ENCODE measurements around the gene PCBD2. TPM values are rescaled to one million over a fixed set of nuclear protein-coding genes. Genes with fewer than 3 reads are reported as not detected.

Gene PCBD2
- total RNA-seq, 1 experiment from 2014 or later = 7.0 TPM

GRCh38 chr5:134944630-134945029 is 39.7 kb downstream of the PCBD2 start:
- no peaks in the 10 kb centered on the region; the same call in 1 of the 2 replicates for H3K36me3 ChIP-seq (ENCODE audit: low read depth, low read length)
- no peaks in the 10 kb centered on the region for H4K20me1 ChIP-seq (ENCODE audit: low read length)
- no peak overlapping the region for H2AFZ ChIP-seq (ENCODE audit: low read length)
- no peak overlapping the region for H3K9ac ChIP-seq (ENCODE audit: low read length)
- intact Hi-C loops (cut with micrococcal nuclease) = no loop called here
- ATAC-seq = no peak
- no peaks in the 10 kb centered on the region for H3K9me3 ChIP-seq (ENCODE audit: low read length)
- no peaks in the 10 kb centered on the region for H3K9me2 ChIP-seq (replicated peaks; ENCODE audit: low read length)
- DNase-seq = no peak
- no peaks in the 10 kb centered on the region for H3K79me2 ChIP-seq (ENCODE audit: low read length)
- CTCF ChIA-PET = no interaction called here
- H3K4me1 ChIP-seq (ENCODE audit: insufficient read depth, low read length) = no peaks in the 10 kb centered on the region; the same call in 1 of the 2 replicates
- no TSS peak for BruUV-seq (replicated peaks)
- H3K27ac ChIP-seq (ENCODE audit: low read length) = no peak overlapping the region
- POLR2A ChIA-PET (ENCODE audit: unreplicated experiment) = no interaction called here
- H3K4me3 ChIP-seq (ENCODE audit: low read length) = no peak overlapping the region
- no peak overlapping the region for H3K4me2 ChIP-seq (ENCODE audit: low read length)
- TF ChIP-seq EZH2 (IDR thresholded peaks at IDR 0.05; ENCODE audit: low read length, unreplicated experiment) (no peak), EZH2phosphoT487 (IDR thresholded peaks at IDR 0.05; ENCODE audit: borderline replicate concordance, low read length) (no peak)
- TF ChIP-seq, protein P1, sequence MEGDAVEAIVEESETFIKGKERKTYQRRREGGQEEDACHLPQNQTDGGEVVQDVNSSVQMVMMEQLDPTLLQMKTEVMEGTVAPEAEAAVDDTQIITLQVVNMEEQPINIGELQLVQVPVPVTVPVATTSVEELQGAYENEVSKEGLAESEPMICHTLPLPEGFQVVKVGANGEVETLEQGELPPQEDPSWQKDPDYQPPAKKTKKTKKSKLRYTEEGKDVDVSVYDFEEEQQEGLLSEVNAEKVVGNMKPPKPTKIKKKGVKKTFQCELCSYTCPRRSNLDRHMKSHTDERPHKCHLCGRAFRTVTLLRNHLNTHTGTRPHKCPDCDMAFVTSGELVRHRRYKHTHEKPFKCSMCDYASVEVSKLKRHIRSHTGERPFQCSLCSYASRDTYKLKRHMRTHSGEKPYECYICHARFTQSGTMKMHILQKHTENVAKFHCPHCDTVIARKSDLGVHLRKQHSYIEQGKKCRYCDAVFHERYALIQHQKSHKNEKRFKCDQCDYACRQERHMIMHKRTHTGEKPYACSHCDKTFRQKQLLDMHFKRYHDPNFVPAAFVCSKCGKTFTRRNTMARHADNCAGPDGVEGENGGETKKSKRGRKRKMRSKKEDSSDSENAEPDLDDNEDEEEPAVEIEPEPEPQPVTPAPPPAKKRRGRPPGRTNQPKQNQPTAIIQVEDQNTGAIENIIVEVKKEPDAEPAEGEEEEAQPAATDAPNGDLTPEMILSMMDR (conservative IDR thresholded peaks at IDR 0.05; ENCODE audit: low read depth, low read length) = no peak
- no peaks in the 10 kb centered on the region for H3K27me3 ChIP-seq (ENCODE audit: low read length)
- H3F3A ChIP-seq (ENCODE audit: low read length, unreplicated experiment) = no peaks in the 10 kb centered on the region

GRCh38 chr5:134945041-134945440 is 40.1 kb downstream of the PCBD2 start:
- H3K4me1 ChIP-seq (ENCODE audit: insufficient read depth, low read length) = no peaks in the 10 kb centered on the region; the same call in 1 of the 2 replicates
- H3K9ac ChIP-seq (ENCODE audit: low read length) = no peak overlapping the region
- H3K79me2 ChIP-seq (ENCODE audit: low read length) = no peaks in the 10 kb centered on the region
- BruUV-seq (replicated peaks) = no TSS peak
- H3K36me3 ChIP-seq (ENCODE audit: low read depth, low read length) = no peaks in the 10 kb centered on the region; the same call in 1 of the 2 replicates
- H3K9me3 ChIP-seq (ENCODE audit: low read length) = no peaks in the 10 kb centered on the region
- H4K20me1 ChIP-seq (ENCODE audit: low read length) = no peaks in the 10 kb centered on the region
- no peak overlapping the region for H2AFZ ChIP-seq (ENCODE audit: low read length)
- intact Hi-C loops (cut with micrococcal nuclease) = no loop called here
- H3K9me2 ChIP-seq (replicated peaks; ENCODE audit: low read length) = no peaks in the 10 kb centered on the region
- no peak overlapping the region for H3K4me3 ChIP-seq (ENCODE audit: low read length)
- TF ChIP-seq, protein P1 (conservative IDR thresholded peaks at IDR 0.05; ENCODE audit: low read depth, low read length) = no peak
- TF ChIP-seq EZH2phosphoT487 (IDR thresholded peaks at IDR 0.05; ENCODE audit: borderline replicate concordance, low read length) (no peak), EZH2 (IDR thresholded peaks at IDR 0.05; ENCODE audit: low read length, unreplicated experiment) (no peak)
- H3K27ac ChIP-seq (ENCODE audit: low read length) = no peak overlapping the region
- ATAC-seq (no peak), DNase-seq (no peak)
- CTCF ChIA-PET = no interaction called here
- no peaks in the 10 kb centered on the region for H3F3A ChIP-seq (ENCODE audit: low read length, unreplicated experiment)
- POLR2A ChIA-PET (ENCODE audit: unreplicated experiment) = no interaction called here
- H3K27me3 ChIP-seq (ENCODE audit: low read length) = no peaks in the 10 kb centered on the region
- no peak overlapping the region for H3K4me2 ChIP-seq (ENCODE audit: low read length)

GRCh38 chr5:134948911-134949310 is 44.0 kb downstream of the PCBD2 start:
- Histone ChIP-seq H3K36me3 (ENCODE audit: low read depth, low read length) (no peaks in the 10 kb centered on the region; the same call in 1 of the 2 replicates), H3K4me3 (ENCODE audit: low read length) (no peak overlapping the region), H3K27me3 (ENCODE audit: low read length) (no peaks in the 10 kb centered on the region), H3K4me2 (ENCODE audit: low read length) (no peak overlapping the region), H3K27ac (ENCODE audit: low read length) (no peak overlapping the region), H2AFZ (ENCODE audit: low read length) (no peak overlapping the region), H3K9me3 (ENCODE audit: low read length) (no peaks in the 10 kb centered on the region), H3K9me2 (replicated peaks; ENCODE audit: low read length) (no peaks in the 10 kb centered on the region), H3F3A (ENCODE audit: low read length, unreplicated experiment) (no peaks in the 10 kb centered on the region), H3K9ac (ENCODE audit: low read length) (no peak overlapping the region), H3K79me2 (ENCODE audit: low read length) (no peaks in the 10 kb centered on the region), H3K4me1 (ENCODE audit: insufficient read depth, low read length) (no peaks in the 10 kb centered on the region; the same call in 1 of the 2 replicates), H4K20me1 (ENCODE audit: low read length) (no peaks in the 10 kb centered on the region)
- DNase-seq = peak; percentile 60
- ChIA-PET POLR2A (ENCODE audit: unreplicated experiment) (interaction anchor here (0.5 kb wide), 1 partner anchor 362 kb away, joined by 3 read pairs; no protein-coding TSS in a partner anchor), CTCF (no interaction called here)
- TF ChIP-seq EZH2 (IDR thresholded peaks at IDR 0.05; ENCODE audit: low read length, unreplicated experiment) (no peak), EZH2phosphoT487 (IDR thresholded peaks at IDR 0.05; ENCODE audit: borderline replicate concordance, low read length) (no peak)
- TF ChIP-seq, protein P1 (conservative IDR thresholded peaks at IDR 0.05; ENCODE audit: low read depth, low read length) = no peak
- no TSS peak for BruUV-seq (replicated peaks)
- peak; percentile 72 for ATAC-seq
- intact Hi-C loops (cut with micrococcal nuclease) = no loop called here
